A549 (cell line): ENCODE measurements around the gene COX6B1. TPM values are rescaled to one million over a fixed set of nuclear protein-coding genes. Genes with fewer than 3 reads are reported as not detected.

Experiments used
- ATAC-seq, 2 experiments: fragments of 200-7000 bp in 1 of 2; fragments of >200 bp in 1 of 2; cut with Nextera tagmentation in 1 of 2; cut with Tn5 transposase in 1 of 2; 3 replicates each; pipeline versions ENCODE4 v1.8.0 to v1.9.1; 2018 to 2020; ENCODE audit warnings: mild to moderate bottlenecking in 1 of 2, moderate library complexity in 1 of 2
- CTCF ChIA-PET: fragments of 300-600 bp; sonication (Branson Sonifier 250); formaldehyde crosslinking; extraction: SDS; loops from one replicate; lab custom pipeline; 2021; ENCODE audit warnings: antibody characterized with exemption, inconsistent platforms; lab: Yijun Ruan, JAX
- POLR2A ChIA-PET: fragments of 350-600 bp; formaldehyde crosslinking; extraction: SDS; loops from one replicate; lab custom pipeline; 2021; ENCODE audit warnings: antibody characterized with exemption, inconsistent platforms; lab: Yijun Ruan, JAX
- DNase-seq, 2 experiments: peaks; one replicate each; pipeline versions ENCODE4 v3.0.0 to v3.0.0-alpha.2; 2011 to 2016; ENCODE audit warnings: low read depth in 1 of 2, low spot score in 1 of 2
- FAIRE-seq: peaks from 2 replicates; lab custom pipeline; 2011; peaks lifted over from hg19 to GRCh38; lab: Jason Lieb, UNC
- H3K27ac ChIP-seq, 2 experiments: fragments of >200 bp; sonication (Bioruptor Twin); formaldehyde crosslinking; 3 replicates each; pipeline ENCODE4 v1.5.1; 2016 to 2017
- H3K4me1 ChIP-seq: fragments of >200 bp; sonication (Bioruptor Twin); formaldehyde crosslinking; 3 replicates; pipeline ENCODE4 v1.6.1; 2016
- H3K4me2 ChIP-seq: fragments of >200 bp; sonication (Bioruptor Twin); formaldehyde crosslinking; 3 replicates; pipeline ENCODE4 v1.6.1; 2016
- H3K4me3 ChIP-seq: fragments of >200 bp; sonication (Bioruptor Twin); formaldehyde crosslinking; 3 replicates; pipeline ENCODE4 v1.5.1; 2016
- H3K9me3 ChIP-seq: fragments of >200 bp; sonication (Bioruptor Twin); formaldehyde crosslinking; 3 replicates; pipeline ENCODE4 v1.6.1; 2016
- ATOH8 ChIP-seq: fragments of 250-450 bp; sonication (Bioruptor Pico); IDR thresholded peaks from 2 replicates; pipeline ENCODE4 v1.5.0; 2020; ENCODE audit warnings: low read depth, mild to moderate bottlenecking, moderate library complexity
- BCL3 ChIP-seq: fragments of >200 bp; sonication (Bioruptor Twin); formaldehyde crosslinking; IDR thresholded peaks from 3 replicates; pipeline ENCODE4 v1.6.1; 2016
- CBX2 ChIP-seq: fragments of 200-600 bp; sonication (generic); IDR thresholded peaks from 2 replicates; pipeline ENCODE4 v1.6.1; 2016; ENCODE audit warnings: low read depth, mild to moderate bottlenecking, borderline replicate concordance
- CBX8 ChIP-seq: fragments of 200-600 bp; sonication (generic); IDR thresholded peaks from 2 replicates; pipeline ENCODE4 v1.6.1; 2016
- CEBPB ChIP-seq, 2 experiments: fragments of >200 bp in 1 of 2; sonication (Bioruptor Twin) in 1 of 2; formaldehyde crosslinking in 1 of 2; IDR thresholded peaks; 2 replicates each; pipeline ENCODE4 v1.6.1; 2012 to 2016
- CHD4 ChIP-seq: fragments of 200-600 bp; sonication (generic); IDR thresholded peaks from 2 replicates; pipeline ENCODE4 v1.6.1; 2016; ENCODE audit warnings: antibody characterized with exemption, mild to moderate bottlenecking, borderline replicate concordance
- CTCF ChIP-seq: fragments of >200 bp; sonication (Bioruptor Twin); formaldehyde crosslinking; IDR thresholded peaks from 3 replicates; pipeline ENCODE4 v1.5.1; 2016
- E2F6 ChIP-seq: IDR thresholded peaks from 2 replicates; pipeline ENCODE4 v1.6.1; 2012; ENCODE audit warnings: low read depth, borderline replicate concordance
- EHF ChIP-seq: fragments of 250-450 bp; sonication (Bioruptor Pico); IDR thresholded peaks from 2 replicates; pipeline ENCODE4 v1.5.0; 2020; ENCODE audit warnings: mild to moderate bottlenecking
- EHMT2 ChIP-seq: fragments of 200-600 bp; sonication (generic); IDR thresholded peaks from 2 replicates; pipeline ENCODE4 v1.6.1; 2016; ENCODE audit warnings: antibody characterized with exemption, low read depth, mild to moderate bottlenecking, moderate library complexity
- FOSB ChIP-seq: fragments of 250-450 bp; sonication (Bioruptor Pico); IDR thresholded peaks from 2 replicates; pipeline ENCODE4 v1.5.0; 2020; ENCODE audit warnings: mild to moderate bottlenecking, moderate library complexity
- FOXS1 ChIP-seq: fragments of 250-450 bp; sonication (Bioruptor Pico); IDR thresholded peaks from 2 replicates; pipeline ENCODE4 v1.5.0; 2020; ENCODE audit warnings: mild to moderate bottlenecking, moderate library complexity
- HDAC2 ChIP-seq: fragments of 200-600 bp; sonication (generic); IDR thresholded peaks from 2 replicates; pipeline ENCODE4 v1.6.1; 2016
- HES2 ChIP-seq: fragments of >200 bp; sonication (Bioruptor Twin); formaldehyde crosslinking; IDR thresholded peaks from 2 replicates; pipeline ENCODE4 v1.6.1; 2016
- HMGXB4 ChIP-seq: fragments of 250-450 bp; sonication (Bioruptor Pico); IDR thresholded peaks from 2 replicates; pipeline ENCODE4 v1.5.0; 2021; ENCODE audit warnings: mild to moderate bottlenecking, moderate library complexity, borderline replicate concordance
- HOXA7 ChIP-seq: fragments of 250-450 bp; sonication (Bioruptor Pico); IDR thresholded peaks from 2 replicates; pipeline ENCODE4 v1.5.0; 2020; ENCODE audit warnings: mild to moderate bottlenecking, moderate library complexity
- JUN ChIP-seq, 2 experiments: fragments of >200 bp; sonication (Bioruptor Twin); formaldehyde crosslinking; IDR thresholded peaks; 2 replicates in 1 of 2; 3 replicates in 1 of 2; pipeline ENCODE4 v1.6.1; 2016 to 2017
- JUNB ChIP-seq: fragments of >200 bp; sonication (Bioruptor Twin); formaldehyde crosslinking; IDR thresholded peaks from 2 replicates; pipeline ENCODE4 v1.6.1; 2016
- KDM5A ChIP-seq: fragments of 200-600 bp; sonication (generic); IDR thresholded peaks from 2 replicates; pipeline ENCODE4 v1.6.1; 2016; ENCODE audit warnings: antibody characterized with exemption, mild to moderate bottlenecking
- MAZ ChIP-seq: fragments of 150-350 bp; IDR thresholded peaks from 2 replicates; pipeline ENCODE4 v1.6.1; 2014; ENCODE audit warnings: antibody characterized with exemption, low read depth, low read length, borderline replicate concordance
- NR3C1 ChIP-seq: fragments of >200 bp; sonication (Bioruptor Twin); formaldehyde crosslinking; IDR thresholded peaks from 3 replicates; pipeline ENCODE4 v1.6.1; 2017
- PBX3 ChIP-seq: IDR thresholded peaks from 2 replicates; pipeline ENCODE4 v1.6.1; 2012
- PHF8 ChIP-seq: fragments of 200-600 bp; sonication (generic); IDR thresholded peaks from 2 replicates; pipeline ENCODE4 v1.6.1; 2016; ENCODE audit warnings: low read depth, mild to moderate bottlenecking, antibody characterized with exemption, moderate library complexity, borderline replicate concordance
- RARB ChIP-seq: fragments of 250-450 bp; sonication (Bioruptor Pico); IDR thresholded peaks from 2 replicates; pipeline ENCODE4 v1.8.0; 2021; ENCODE audit warnings: mild to moderate bottlenecking, moderate library complexity
- RFX5 ChIP-seq: fragments of 450-650 bp; IDR thresholded peaks from 2 replicates; pipeline ENCODE4 v1.7.1; 2014; ENCODE audit warnings: antibody characterized with exemption, mild to moderate bottlenecking, moderate library complexity
- RNF2 ChIP-seq: fragments of 200-600 bp; sonication (generic); IDR thresholded peaks from 2 replicates; pipeline ENCODE4 v1.6.1; 2016; ENCODE audit warnings: low read depth, mild to moderate bottlenecking, antibody characterized with exemption, moderate library complexity, borderline replicate concordance
- SMC3 ChIP-seq: fragments of >200 bp; sonication (Bioruptor Twin); formaldehyde crosslinking; IDR thresholded peaks from 3 replicates; pipeline ENCODE4 v1.6.1; 2018; ENCODE audit warnings: inconsistent platforms
- SREBF2 ChIP-seq: fragments of 450-650 bp; IDR thresholded peaks from 2 replicates; pipeline ENCODE4 v1.6.1; 2014; ENCODE audit warnings: mild to moderate bottlenecking, moderate library complexity
- ZC3H11A ChIP-seq: fragments of 450-650 bp; IDR thresholded peaks from 2 replicates; pipeline ENCODE4 v1.6.1; 2014; ENCODE audit warnings: antibody characterized with exemption, mild to moderate bottlenecking
- ZNF302 ChIP-seq: fragments of 250-450 bp; sonication (Bioruptor Pico); IDR thresholded peaks from 2 replicates; pipeline ENCODE4 v1.9.0; 2021; ENCODE audit warnings: inconsistent platforms, mild to moderate bottlenecking, moderate library complexity
- ZSCAN20 ChIP-seq: fragments of 250-450 bp; sonication (Bioruptor Pico); IDR thresholded peaks from 2 replicates; pipeline ENCODE4 v1.8.0; 2022; ENCODE audit warnings: mild to moderate bottlenecking, moderate library complexity
- WGBS: methylation state at CpG from one replicate; pipeline ENCODE4 v1.1.6; 2017; ENCODE audit errors: missing lambda C conversion rate; 5-methylcytosine and 5-hydroxymethylcytosine counted together
- polyA minus RNA-seq: library from RNA; depleted of rRNA, polyadenylated mRNA; stranded (reverse); fragments of >200 nt; gene quantifications from 2 replicates; pipeline ENCODE4 v1.2.3, GENCODE V29; 2011; rRNA and poly(A)+ RNA removed
- polyA plus RNA-seq, 4 experiments: library from polyadenylated mRNA; depleted of rRNA in 3 of 4; stranded (reverse); fragments of >200 nt; fragmentation: RNase III in 1 of 4; extraction: RNeasy Plus Mini Kit Qiagen cat#74134 plus additional on column Dnase treatment in 1 of 4; gene quantifications; 2 replicates in 3 of 4; 3 replicates in 1 of 4; pipeline ENCODE4 v1.2.3, GENCODE V29; 2011 to 2017

Gene COX6B1
- 749 and 1,115 TPM in 2 replicates for polyA plus RNA-seq (2011; rRNA removed)
- 1,921 and 2,479 TPM in 2 replicates for polyA plus RNA-seq (2012; cell fraction: cytosol; rRNA removed)
- 1,210 and 1,387 TPM in 2 replicates for polyA plus RNA-seq (2012; cell fraction: nucleus; rRNA removed)
- 1,179 to 1,276 TPM (median 1,260 TPM) in 3 replicates for polyA plus RNA-seq (2017; fragmentation: RNase III; extraction: RNeasy Plus Mini Kit Qiagen cat#74134 plus additional on column Dnase treatment)
- 458 and 693 TPM in 2 replicates for polyA minus RNA-seq

- 1% methylated on average over 46 of the region's 46 CpGs for WGBS
- POLR2A ChIA-PET = interaction anchor here (0.6 to 1.5 kb wide), 24 partner anchors 10 to 566 kb away, joined by 3 to 15 read pairs (median 4); partner anchors contain the start of genes HAUS5, LIN37, NFKBID and PSENEN
- ATAC-seq = peak; percentile 62 to 76
- TF ChIP-seq HMGXB4 = no peak
- TF ChIP-seq HDAC2 = no peak
- TF ChIP-seq ATOH8 (CRISPR knock-in tag) = no peak
- peak; percentile 84 to 89 for TF ChIP-seq JUN (IDR thresholded peaks at IDR 0.05)
- TF ChIP-seq CHD4 = no peak
- no peak for TF ChIP-seq CEBPB (IDR thresholded peaks at IDR 0.05)
- TF ChIP-seq RNF2 = no peak
- 0 out of 3 replicates have a peak, but pooled peaks have one; percentile 5 for TF ChIP-seq SMC3
- TF ChIP-seq PBX3 = peak; percentile 94
- TF ChIP-seq MAZ = no peak
- TF ChIP-seq PHF8 = peak; percentile 80; the same call in 1 of the 2 replicates
- peak; percentile 2; the same call in 1 of the 2 replicates for TF ChIP-seq ZC3H11A
- no peak for TF ChIP-seq ZSCAN20 (CRISPR knock-in tag)
- no peak for TF ChIP-seq JUNB
- no peak for TF ChIP-seq HOXA7 (CRISPR knock-in tag)
- no peak for TF ChIP-seq NR3C1
- TF ChIP-seq RARB = no peak
- TF ChIP-seq HES2 = no peak
- TF ChIP-seq CBX2 = no peak
- TF ChIP-seq FOSB (CRISPR knock-in tag) = no peak
- TF ChIP-seq E2F6 = peak; percentile 69; the same call in 1 of the 2 replicates
- no peak for TF ChIP-seq EHMT2
- TF ChIP-seq EHF = no peak
- TF ChIP-seq ZNF302 (CRISPR knock-in tag) = no peak
- TF ChIP-seq CTCF = no peak
- TF ChIP-seq BCL3 = peak; percentile 78; the same call in 2 of the 3 replicates
- TF ChIP-seq CBX8 = no peak
- TF ChIP-seq SREBF2 = no peak; the same call in 1 of the 2 replicates
- TF ChIP-seq FOXS1 (CRISPR knock-in tag) = no peak
- peak; percentile 55; the same call in 1 of the 2 replicates for TF ChIP-seq KDM5A
- peak; percentile 71 for TF ChIP-seq RFX5
These were observed at the start of gene COX6B1 for GRCh38 chr19:35648017-35648961. Gene COX6B1 (plus strand): TSS chr19:35648323. CDS start chr19:35651244, 2,921 bp downstream.

More at GRCh38 chr19:35648017-35648961, at the start of gene COX6B1:
- peaks cover 18% of the 10 kb centered on the region for H3K4me1 ChIP-seq
- peak within 1 kb of the TSS; percentile 81 to 84 for H3K27ac ChIP-seq
- no peaks in the 10 kb centered on the region for H3K9me3 ChIP-seq
- FAIRE-seq = peak; percentile 99
- DNase-seq = peak; percentile 99 to 100
- CTCF ChIA-PET = interaction anchor here (0.9 to 5.8 kb wide), 7 partner anchors 11 to 234 kb away, joined by 3 to 49 read pairs (median 5); no protein-coding TSS in a partner anchor
- H3K4me3 ChIP-seq = peak within 1 kb of the TSS; percentile 67
- H3K4me2 ChIP-seq = peak within 1 kb of the TSS; percentile 90
